ENCODE measurements around the gene REEP6. TPM values are rescaled to one million over a fixed set of nuclear protein-coding genes. Genes with fewer than 3 reads are reported as not detected.
A peak's percentile ranks its signal among the peaks of the same experiment; 100 is the strongest.
"Not testable (repeated sequence)": the region's sequence is repeated elsewhere in the genome, so short reads cannot be mapped to it uniquely, and the experiment has no call there.

Gene REEP6
- total RNA-seq, 1 donor from 2014 or later = 1.1 TPM

DNA sequence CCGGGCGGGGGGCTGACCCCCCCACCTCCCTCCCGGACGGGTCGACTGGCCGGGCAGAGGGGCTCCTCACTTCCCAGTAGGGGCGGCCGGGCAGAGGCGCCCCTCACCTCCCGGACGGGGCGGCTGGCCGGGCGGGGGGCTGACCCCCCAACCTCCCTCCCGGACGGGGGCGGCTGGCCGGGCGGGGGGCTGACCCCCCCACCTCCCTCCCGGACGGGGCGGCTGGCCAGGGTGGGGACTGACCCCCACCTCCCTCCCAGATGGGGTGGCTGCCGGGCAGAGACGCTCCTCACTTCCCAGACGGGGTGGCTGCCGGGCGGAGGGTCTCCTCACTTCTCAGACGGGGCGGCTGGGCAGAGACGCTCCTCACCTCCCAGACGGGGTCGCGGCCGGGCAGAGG lies 8.2 kb downstream of the REEP6 start:
- intact Hi-C loops (cut with DNase I) = not testable (repeated sequence)

GRCh38 chr19:1501200-1501595 lies 10.2 kb downstream of the REEP6 start:
- DNase-seq (ENCODE audit: missing footprints) (no peak), ATAC-seq (no peak)
- intact Hi-C loops (cut with DNase I) = no loop called here

More for the DNA sequence above, 8.2 kb downstream of the REEP6 start:
- not testable (repeated sequence) for ATAC-seq; DNase-seq (ENCODE audit: missing footprints)

DNA sequence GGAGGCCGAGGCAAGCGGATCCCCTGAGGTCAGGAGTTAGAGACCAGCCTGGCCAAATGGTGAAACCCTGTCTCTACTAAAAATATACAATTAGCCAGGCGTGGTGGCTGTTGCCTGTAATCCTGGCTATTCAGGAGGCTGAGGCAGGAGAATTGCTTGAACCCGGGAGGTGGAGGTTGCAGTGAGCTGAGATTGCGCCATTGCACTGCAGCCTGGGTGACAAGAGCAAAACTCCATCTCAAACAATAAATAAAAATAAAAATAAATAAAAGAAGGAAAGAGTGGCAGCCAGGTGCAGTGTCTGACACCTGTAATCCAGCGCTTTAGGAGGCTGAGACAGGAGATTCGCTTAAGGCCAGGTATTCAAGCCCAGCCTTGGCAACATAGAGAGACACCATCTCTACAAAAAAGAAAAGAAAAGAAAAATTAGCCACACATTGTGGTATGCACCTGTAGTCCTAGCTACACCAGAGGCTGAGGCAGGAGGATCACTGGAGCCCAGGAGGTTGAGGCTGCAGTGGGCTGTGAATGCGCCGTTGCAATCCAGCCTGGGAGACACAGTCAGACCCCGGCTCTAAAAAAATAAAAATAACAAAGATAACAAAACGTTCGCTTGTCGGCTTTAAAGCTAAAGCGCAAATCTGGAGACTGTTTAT lies 11.6 kb downstream of the REEP6 start:
- DNase-seq (ENCODE audit: missing footprints) = peak; percentile 28
- ATAC-seq = no peak
- intact Hi-C loops (cut with DNase I) = no loop called here

- ATAC-seq (no peak), DNase-seq (ENCODE audit: missing footprints) (peak; percentile 71)
- intact Hi-C loops (cut with DNase I) = no loop called here
Measured at GRCh38 chr19:1503089-1503924, 12.3 kb downstream of the REEP6 start.

GRCh38 chr19:1503925-1504773 lies 13.2 kb downstream of the REEP6 start:
- peak; percentile 32 for DNase-seq (ENCODE audit: missing footprints)
- no peak for ATAC-seq
- intact Hi-C loops (cut with DNase I) = no loop called here

GRCh38 chr19:1505012-1505411 lies 14.0 kb downstream of the REEP6 start:
- ATAC-seq = no peak
- DNase-seq (ENCODE audit: missing footprints) = no peak
- intact Hi-C loops (cut with DNase I) = loop anchor here (5.0 kb wide), 1 partner anchor 228 kb away; the partner anchor contains the start of gene FAM174C

DNA sequence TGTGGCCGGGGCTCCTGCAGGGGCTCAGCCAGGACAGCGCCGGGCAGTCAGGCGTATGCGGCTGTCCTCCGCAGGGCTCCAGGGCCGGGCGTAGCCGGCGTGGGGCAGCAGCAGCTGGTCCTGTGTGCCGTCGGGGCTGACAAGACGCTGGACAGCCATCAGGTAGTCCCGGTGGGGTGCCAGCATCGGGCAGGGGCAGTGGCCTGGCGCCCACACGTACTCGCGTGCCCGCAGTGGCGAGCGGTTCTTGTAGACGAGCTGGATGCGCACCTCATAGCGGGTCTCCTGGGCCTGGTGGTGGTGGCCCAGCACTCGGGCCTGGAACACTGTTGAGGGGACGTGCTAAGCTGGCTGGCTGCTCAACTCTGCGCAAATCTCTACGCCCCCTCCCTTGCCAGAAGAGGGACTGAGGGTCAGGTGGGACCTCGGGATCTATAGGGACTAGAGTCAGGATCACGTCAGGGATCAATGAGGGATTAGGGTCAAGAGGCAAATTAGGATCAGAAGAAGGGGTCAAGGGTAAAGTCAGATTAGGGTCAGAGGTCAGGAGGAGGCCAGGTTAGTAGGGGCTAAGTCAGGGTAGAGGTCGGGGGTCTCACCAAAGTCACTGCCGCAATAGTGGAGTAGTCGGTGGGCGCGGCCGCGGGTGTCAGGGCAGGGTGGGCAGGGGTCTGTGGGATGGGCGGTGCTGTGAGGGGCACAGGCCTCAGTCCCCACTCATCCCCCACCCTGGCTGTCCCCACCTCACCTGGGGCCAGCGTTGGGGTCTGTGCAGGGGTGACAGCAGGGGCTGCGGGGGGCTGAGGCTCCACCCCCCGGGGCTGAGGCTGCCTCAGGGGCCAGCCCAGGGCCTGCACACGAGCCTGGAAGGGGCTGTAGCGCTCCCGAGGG lies 15.3 kb downstream of the REEP6 start:
- DNase-seq (ENCODE audit: missing footprints) (no peak), ATAC-seq (no peak)
- intact Hi-C loops (cut with DNase I) = loop anchor here (5.0 kb wide), 1 partner anchor 229 kb away; the partner anchor contains the start of gene FAM174C

DNA sequence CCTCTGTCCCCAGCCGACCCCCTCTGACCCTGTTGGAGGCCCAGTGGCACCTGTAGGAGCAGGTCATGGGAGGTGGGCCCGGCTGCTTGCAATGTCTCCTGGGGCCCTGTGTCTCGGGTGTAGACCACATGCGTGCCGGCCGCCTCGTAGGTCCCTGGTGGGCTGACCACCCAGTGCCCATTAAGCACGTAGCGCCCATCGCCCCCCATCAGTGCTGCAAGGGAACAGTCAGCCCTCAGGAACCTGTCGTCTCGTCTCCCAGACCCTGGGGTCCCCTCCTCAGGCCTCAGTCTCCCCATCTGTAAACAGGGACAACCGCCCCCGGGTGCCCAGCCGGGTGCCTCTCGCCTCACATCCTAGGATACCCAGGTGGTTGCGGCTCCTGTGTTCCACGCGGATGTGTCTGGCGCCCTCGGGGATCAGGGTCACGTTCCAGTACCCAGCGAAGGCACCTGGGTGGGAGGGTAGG lies 16.2 kb downstream of the REEP6 start:
- ATAC-seq (no peak), DNase-seq (ENCODE audit: missing footprints) (no peak)
- intact Hi-C loops (cut with DNase I) = loop anchor here (5.0 kb wide), 1 partner anchor 230 kb away; the partner anchor contains the start of gene FAM174C

- intact Hi-C loops (cut with DNase I) = loop anchor here (5.0 kb wide), 1 partner anchor 231 kb away; the partner anchor contains the start of gene FAM174C
- ATAC-seq = peak; percentile 92
- peak; percentile 93 for DNase-seq (ENCODE audit: missing footprints)
Measured at GRCh38 chr19:1507763-1508506, 17.0 kb downstream of the REEP6 start.

DNA sequence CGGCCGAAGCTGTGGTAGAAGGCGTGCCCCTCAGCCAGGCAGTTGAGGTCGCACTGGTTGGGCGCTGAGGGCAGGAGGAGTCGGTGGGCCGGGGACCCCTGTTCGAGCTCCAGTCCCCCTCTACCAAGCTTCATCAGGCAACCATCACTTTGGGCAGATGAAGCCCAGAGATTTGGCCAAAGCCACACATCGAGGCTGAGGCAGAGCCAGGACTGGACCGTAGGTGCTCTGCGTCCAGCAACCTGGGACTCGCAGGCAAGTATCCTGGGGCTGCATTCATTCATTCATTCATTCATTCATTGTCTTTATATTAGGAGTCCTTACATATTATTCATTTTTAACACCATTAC lies 17.5 kb downstream of the REEP6 start:
- ATAC-seq = no peak
- intact Hi-C loops (cut with DNase I) = loop anchor here (5.0 kb wide), 1 partner anchor 231 kb away; the partner anchor contains the start of gene FAM174C

GRCh38 chr19:1509602-1510441 lies 18.8 kb downstream of the REEP6 start:
- DNase-seq (ENCODE audit: missing footprints) (no peak), ATAC-seq (no peak)
- intact Hi-C loops (cut with DNase I) = loop anchor here (5.0 kb wide), 2 partner anchors 63 to 233 kb away; partner anchors contain the start of gene FAM174C

More for the DNA sequence above, 17.5 kb downstream of the REEP6 start:
- no peak for DNase-seq (ENCODE audit: missing footprints)

DNA sequence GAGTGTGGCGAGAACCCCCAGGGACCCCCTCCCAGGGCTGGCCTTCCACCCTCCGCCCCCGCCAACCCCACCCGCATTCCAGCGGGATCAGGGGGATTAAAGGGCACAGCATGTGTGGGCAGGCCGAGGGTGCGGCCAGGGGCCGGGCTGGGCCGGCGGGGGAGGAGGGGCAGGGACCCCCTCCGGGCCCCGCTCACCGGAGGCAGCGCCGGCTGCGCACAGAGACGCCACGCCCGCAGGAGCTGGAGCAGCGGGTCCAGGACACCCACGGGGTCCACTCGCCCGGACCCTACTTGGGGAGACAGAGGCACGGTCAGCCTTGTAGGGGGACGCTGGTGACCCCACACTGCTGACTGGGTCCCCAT lies 19.4 kb downstream of the REEP6 start:
- no peak for DNase-seq (ENCODE audit: missing footprints)
- intact Hi-C loops (cut with DNase I) = loop anchor here (5.0 kb wide), 1 partner anchor 63 kb away; no protein-coding TSS in a partner anchor

GRCh38 chr19:1510807-1511206 lies 19.8 kb downstream of the REEP6 start:
- intact Hi-C loops (cut with DNase I) = loop anchor here (5.0 kb wide), 1 partner anchor 64 kb away; no protein-coding TSS in a partner anchor
- no peak for ATAC-seq

More for the DNA sequence above, 19.4 kb downstream of the REEP6 start:
- ATAC-seq = no peak

GRCh38 chr19:1511318-1512317 lies 20.6 kb downstream of the REEP6 start:
- DNase-seq (ENCODE audit: missing footprints) = no peak
- no peak for ATAC-seq
- intact Hi-C loops (cut with DNase I) = loop anchor here (5.0 kb wide), 1 partner anchor 64 kb away; no protein-coding TSS in a partner anchor

More at GRCh38 chr19:1510807-1511206, 19.8 kb downstream of the REEP6 start:
- DNase-seq (ENCODE audit: missing footprints) = no peak

Data from Right ventricle myocardium inferior (tissue), 1 donor.